ENCODE measurements around the gene RIPK4.

DNA sequence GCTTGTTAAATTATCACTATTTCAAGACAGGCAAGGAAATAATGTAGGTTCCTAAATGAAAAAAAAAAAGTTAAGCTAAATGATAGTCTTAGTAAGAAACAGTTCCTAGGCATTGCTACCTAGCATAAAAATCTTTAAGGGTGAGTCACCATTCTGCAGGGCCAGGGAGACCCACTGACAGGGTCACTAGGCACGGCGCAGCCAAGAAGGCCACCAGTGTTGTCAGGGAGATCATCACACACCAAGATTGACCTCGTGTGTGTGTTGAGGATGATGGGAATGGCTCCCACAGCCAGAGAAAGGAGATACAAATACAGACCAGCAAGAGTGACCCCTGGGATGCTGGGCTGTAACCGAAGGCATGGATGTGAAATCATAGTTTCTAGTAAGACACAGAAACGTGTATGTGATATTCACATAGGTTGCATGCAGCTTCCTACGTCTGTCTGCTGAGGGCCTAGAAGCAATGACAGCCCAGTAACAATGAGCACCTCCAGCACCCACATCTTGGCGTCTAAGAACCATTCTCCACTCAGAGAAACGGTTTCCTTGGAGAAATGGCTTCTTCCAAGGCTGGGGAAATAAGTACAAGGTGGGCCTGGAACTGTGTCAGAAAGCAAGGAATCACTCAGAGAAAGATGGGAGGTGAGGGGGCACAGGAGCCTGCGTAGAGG is 29.1 kb downstream of the RIPK4 start:
- TF ChIP-seq, protein P1, sequence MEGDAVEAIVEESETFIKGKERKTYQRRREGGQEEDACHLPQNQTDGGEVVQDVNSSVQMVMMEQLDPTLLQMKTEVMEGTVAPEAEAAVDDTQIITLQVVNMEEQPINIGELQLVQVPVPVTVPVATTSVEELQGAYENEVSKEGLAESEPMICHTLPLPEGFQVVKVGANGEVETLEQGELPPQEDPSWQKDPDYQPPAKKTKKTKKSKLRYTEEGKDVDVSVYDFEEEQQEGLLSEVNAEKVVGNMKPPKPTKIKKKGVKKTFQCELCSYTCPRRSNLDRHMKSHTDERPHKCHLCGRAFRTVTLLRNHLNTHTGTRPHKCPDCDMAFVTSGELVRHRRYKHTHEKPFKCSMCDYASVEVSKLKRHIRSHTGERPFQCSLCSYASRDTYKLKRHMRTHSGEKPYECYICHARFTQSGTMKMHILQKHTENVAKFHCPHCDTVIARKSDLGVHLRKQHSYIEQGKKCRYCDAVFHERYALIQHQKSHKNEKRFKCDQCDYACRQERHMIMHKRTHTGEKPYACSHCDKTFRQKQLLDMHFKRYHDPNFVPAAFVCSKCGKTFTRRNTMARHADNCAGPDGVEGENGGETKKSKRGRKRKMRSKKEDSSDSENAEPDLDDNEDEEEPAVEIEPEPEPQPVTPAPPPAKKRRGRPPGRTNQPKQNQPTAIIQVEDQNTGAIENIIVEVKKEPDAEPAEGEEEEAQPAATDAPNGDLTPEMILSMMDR (IDR thresholded peaks at IDR 0.05; ENCODE audit: low read depth, low read length, missing input control), result no peak
- TF ChIP-seq, protein P2, sequence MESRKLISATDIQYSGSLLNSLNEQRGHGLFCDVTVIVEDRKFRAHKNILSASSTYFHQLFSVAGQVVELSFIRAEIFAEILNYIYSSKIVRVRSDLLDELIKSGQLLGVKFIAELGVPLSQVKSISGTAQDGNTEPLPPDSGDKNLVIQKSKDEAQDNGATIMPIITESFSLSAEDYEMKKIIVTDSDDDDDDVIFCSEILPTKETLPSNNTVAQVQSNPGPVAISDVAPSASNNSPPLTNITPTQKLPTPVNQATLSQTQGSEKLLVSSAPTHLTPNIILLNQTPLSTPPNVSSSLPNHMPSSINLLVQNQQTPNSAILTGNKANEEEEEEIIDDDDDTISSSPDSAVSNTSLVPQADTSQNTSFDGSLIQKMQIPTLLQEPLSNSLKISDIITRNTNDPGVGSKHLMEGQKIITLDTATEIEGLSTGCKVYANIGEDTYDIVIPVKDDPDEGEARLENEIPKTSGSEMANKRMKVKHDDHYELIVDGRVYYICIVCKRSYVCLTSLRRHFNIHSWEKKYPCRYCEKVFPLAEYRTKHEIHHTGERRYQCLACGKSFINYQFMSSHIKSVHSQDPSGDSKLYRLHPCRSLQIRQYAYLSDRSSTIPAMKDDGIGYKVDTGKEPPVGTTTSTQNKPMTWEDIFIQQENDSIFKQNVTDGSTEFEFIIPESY (IDR thresholded peaks at IDR 0.05), result no peak
- no peak for TF ChIP-seq SP1 (IDR thresholded peaks at IDR 0.05)
